GM10266 (cell line): Measurements from ENCODE around the gene C1orf35.
A peak's percentile ranks its signal among the peaks of the same experiment; 100 is the strongest.

ENCODE experiments used
- DNase-seq: peaks from one replicate; pipeline ENCODE4 v3.0.0; 2012; ENCODE audit errors: extremely low spot score
- CTCF ChIP-seq: IDR thresholded peaks from 2 replicates; pipeline ENCODE4 v1.5.1; 2012; ENCODE audit warnings: mild to moderate bottlenecking, low read depth; ENCODE audit not compliant: control insufficient read depth, insufficient read depth; ENCODE audit errors: missing control alignments

Gene C1orf35

DNA sequence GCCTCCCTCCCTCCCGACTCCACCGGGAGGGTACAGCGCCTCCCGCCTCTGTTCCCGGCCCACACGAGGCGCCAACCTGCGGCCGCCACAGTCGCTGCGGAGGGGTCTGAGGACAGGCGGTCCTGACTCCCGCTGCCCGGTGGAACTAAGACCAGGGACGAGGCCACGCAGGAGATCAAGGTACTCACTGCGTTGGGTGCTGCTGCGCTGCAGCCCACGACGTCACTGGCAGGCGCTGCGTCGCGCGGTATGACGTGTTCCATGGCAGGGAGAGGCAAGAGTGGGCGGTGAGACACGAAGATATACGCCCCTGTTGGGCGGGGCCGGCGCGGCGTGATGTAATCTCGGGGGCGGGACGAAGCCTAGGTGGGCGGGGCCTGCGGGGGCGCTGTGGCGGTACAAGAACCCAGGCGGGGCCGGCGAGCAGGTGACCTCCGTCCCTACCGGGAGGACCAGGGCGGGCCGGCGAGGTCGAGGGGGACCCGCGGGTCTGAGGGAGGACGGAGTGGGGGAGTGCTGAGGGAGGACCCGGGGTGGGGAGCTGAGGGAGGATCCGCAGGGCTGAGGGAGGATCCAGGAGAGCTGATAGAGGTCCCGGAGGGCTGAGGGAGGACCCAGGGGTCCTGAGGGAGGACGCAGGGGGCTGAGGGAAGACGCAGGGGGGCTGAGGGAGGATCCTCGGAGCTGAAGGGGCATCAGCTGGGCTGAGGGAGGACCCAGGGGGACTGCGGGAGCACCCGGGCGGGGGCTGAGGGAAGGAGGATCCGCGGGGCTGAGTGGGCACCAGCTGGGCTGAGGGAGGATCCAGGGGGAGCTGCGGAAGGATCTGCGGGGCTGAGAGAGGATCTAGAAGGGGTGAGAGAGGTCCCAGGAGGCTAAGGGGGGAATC lies 6.2 kb upstream of the C1orf35 start, which contains the start of gene MRPL55:
MRPL55 (minus strand) TSS at position 227 of the 889 bp plus-strand sequence. CDS start 1,039 bp downstream, outside the sequence.
- TF ChIP-seq CTCF, result no peak
- peak; percentile 95 for DNase-seq

DNA sequence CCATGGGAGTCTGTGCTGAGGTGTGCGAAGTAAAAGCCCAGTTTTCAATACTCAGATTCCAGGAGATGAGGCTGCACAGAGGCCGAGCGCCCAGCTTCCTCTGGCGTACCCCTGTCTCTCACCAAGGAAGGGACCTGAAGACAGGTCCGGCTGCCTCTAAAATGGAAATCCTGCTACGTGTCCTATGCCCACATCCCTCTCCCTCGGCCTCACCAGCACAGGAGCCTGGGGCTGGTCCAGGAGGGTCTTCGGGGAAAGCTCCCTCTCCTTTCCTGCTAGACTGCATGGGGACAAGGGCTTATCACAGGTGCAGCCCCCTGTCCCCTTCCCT lies 5.6 kb upstream of the C1orf35 start:
- no peak for DNase-seq
- TF ChIP-seq CTCF, result no peak

DNA sequence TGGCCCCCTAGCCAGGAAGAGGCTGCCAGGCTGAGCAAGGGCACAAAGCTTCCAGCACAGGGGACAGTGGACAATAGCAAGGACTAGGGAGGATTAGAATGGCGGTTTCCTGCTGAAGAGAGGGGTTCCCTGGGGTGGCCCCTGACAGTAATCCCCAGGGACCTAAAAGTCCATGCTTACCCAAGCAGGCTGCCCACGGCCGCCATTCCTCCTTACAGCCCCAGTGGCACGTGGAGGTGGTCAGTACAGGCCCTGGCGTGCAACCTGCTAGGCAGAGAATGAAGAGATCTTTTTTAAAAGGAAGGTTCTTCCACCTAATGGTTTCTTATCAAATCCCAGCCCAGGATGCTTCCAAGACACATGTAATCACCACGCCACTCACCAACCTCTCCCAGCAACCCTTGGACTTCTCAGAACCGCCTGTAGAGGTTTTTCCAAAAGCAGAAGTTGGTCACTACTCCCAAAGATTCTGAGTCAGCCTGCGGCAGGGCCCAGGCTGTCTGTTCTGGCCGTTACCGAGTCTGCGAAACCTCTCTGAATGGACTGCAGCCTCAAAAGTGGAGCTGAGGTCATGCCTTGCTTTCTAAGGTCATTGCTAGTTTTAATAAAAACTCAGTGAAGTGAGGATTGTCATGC lies 5.0 kb upstream of the C1orf35 start:
- no peak for TF ChIP-seq CTCF
- no peak for DNase-seq

- TF ChIP-seq CTCF, result no peak
- DNase-seq, result no peak
Observed at GRCh38 chr1:228107636-228108035, 4.5 kb upstream of the C1orf35 start.

DNA sequence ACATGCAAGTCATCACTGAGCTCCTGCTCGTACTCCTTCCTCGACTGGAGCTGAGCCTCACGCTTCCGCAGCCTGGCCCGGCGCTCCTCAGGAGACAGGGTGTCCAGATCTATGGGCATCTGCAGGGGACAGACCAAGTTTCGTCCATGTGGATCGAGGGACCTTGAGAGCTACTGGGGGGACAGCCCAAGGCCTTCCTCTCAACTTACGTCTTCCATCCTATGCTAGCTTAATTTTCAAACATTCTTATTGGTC lies 3.6 kb upstream of the C1orf35 start:
- no peak for DNase-seq
- TF ChIP-seq CTCF, result no peak

- DNase-seq, result no peak
- no peak for TF ChIP-seq CTCF
Observed at GRCh38 chr1:228105996-228106799, 3.1 kb upstream of the C1orf35 start.

DNA sequence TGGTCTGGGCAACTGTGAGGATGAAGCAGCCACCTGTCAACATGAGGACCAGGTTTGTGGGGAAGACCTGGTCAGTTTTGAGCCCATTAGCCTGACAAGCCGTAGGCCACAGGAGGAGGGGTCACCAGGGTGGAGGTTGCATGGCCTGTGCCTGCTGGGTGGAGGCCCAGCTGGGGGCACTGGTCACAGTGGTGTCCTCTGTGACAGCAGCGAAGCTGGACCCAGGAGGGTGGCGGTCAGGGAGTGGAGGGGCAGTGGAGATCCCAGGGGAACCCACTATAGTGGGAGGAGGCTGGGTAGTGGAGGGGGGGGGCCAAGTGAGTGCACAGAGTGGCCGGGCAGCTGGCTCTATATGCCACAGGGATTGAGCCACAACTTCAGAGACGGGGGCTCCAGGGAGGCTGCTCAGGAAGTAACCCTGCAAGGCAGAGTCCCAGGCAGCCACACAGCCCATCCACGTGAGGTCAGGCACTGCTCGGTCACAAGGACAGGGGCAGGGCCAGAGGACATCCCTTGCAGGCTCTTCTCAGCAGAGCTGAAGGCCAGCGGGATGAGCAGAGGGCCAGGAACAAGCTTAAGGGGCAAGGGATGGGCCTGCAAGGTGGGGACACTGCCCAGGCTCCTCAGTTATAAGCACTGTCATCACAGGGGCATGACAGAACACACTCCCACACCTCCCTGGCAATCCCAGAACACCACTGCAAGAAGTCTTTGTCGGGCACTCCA lies 2.3 kb upstream of the C1orf35 start:
- no peak for DNase-seq
- TF ChIP-seq CTCF, result no peak
